Measurements from ENCODE around the gene PRSS36. TPM values are rescaled to one million over a fixed set of nuclear protein-coding genes. Genes with fewer than 3 reads are reported as not detected.

The PRSS36 gene
- total RNA-seq, 1 donor from 2014 or later, result 0.07 TPM

DNA sequence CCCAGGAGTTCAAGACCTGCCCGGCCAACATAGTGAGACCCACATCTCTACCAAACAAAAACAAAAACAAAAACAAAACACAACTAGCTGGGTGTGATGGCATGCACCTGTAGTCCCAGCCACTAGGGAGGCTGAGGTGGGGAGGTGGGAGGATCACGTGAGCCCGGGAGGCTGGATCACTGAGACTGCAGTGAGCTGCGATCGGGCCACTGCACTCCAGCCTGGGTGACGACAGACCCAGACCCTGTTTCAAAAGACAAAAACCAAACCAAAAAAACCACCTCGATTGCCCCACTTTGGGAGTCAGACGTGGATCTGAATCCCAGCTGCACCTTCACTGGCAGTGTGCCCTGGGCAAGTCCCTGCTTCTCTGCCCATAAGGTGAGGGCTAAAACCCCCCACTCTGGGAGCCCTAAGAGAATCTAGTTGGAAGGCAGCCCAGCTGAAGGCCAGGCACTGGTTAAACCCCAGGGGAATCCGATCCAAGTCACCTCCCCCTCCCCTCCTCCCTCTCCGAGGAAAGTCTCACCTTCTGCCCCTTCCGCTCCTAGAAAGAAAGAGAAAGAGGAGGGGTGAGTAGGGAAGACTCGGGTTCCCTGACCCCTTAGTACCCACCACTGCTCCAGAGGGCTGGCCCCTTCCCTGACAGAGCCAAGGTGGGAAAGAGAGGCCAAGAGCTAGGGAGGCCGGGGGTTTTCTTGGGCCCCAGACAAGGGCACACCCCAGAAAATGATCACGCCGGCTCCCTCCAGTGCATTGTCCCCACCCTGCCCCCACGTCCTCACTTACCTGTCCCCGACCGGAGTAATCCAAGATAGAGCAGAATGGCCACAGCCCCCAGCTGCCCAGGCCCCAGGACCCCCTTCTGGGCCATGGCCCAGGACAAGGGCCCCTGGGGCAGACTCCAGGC, 15.0 kb downstream of the PRSS36 start:
- Mint-ChIP-seq H3K4me3 (ENCODE audit: low read depth) (no peak overlapping the region), H3K4me1 (ENCODE audit: low read depth) (no peaks in the 10 kb centered on the region), H3K27me3 (ENCODE audit: low read depth) (no peaks in the 10 kb centered on the region), H3K36me3 (ENCODE audit: low read depth) (peaks cover 7% of the 10 kb centered on the region), H3K9me3 (no peaks in the 10 kb centered on the region), H3K27ac (no peak overlapping the region)
- DNase-seq (ENCODE audit: low spot score), result no peak
- intact Hi-C loops (cut with micrococcal nuclease), result no loop called here

DNA sequence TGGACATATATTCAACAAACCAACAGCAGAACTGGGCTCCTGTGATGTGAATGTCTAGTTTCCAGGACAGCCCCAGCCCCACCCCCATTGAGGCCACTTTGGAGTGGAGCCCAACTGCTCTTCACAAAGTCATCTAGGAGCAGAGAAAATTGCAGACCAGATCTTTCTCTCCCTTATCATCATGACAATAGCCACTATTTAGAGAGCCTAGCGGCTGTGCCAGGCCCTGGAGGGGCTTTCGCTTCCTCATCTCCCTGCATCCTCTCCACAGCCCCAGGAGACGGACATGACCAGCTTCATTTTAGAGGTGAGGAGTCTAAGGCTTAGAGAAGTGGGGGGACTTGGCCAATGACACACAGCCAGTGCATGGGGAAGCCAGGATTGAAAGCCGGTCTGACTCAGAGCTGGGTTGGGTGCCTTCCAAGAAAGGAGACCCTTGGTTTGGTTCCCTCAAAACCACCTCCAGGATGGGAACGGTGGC, 15.7 kb downstream of the PRSS36 start:
- Mint-ChIP-seq H3K9me3 (no peaks in the 10 kb centered on the region), H3K27me3 (ENCODE audit: low read depth) (no peaks in the 10 kb centered on the region), H3K36me3 (ENCODE audit: low read depth) (peaks cover 7% of the 10 kb centered on the region), H3K4me3 (ENCODE audit: low read depth) (no peak overlapping the region), H3K27ac (no peak overlapping the region), H3K4me1 (ENCODE audit: low read depth) (no peaks in the 10 kb centered on the region)
- intact Hi-C loops (cut with micrococcal nuclease), result no loop called here
- no peak for DNase-seq (ENCODE audit: low spot score)

GRCh38 chr16:31133046-31133501, 16.8 kb downstream of the PRSS36 start:
- Mint-ChIP-seq H3K36me3 (ENCODE audit: low read depth) (peaks cover 7% of the 10 kb centered on the region), H3K4me3 (ENCODE audit: low read depth) (no peak overlapping the region), H3K9me3 (no peaks in the 10 kb centered on the region), H3K4me1 (ENCODE audit: low read depth) (no peaks in the 10 kb centered on the region), H3K27me3 (ENCODE audit: low read depth) (no peaks in the 10 kb centered on the region), H3K27ac (no peak overlapping the region)
- intact Hi-C loops (cut with micrococcal nuclease), result no loop called here
- no peak for DNase-seq (ENCODE audit: low spot score)

GRCh38 chr16:31132303-31132979, 17.4 kb downstream of the PRSS36 start:
- no peak overlapping the region for H3K4me3 Mint-ChIP-seq (ENCODE audit: low read depth)
- H3K9me3 Mint-ChIP-seq, result no peaks in the 10 kb centered on the region
- no peak overlapping the region for H3K27ac Mint-ChIP-seq
- no peak for DNase-seq (ENCODE audit: low spot score)
- H3K4me1 Mint-ChIP-seq (ENCODE audit: low read depth), result no peaks in the 10 kb centered on the region
- intact Hi-C loops (cut with micrococcal nuclease), result no loop called here
- H3K27me3 Mint-ChIP-seq (ENCODE audit: low read depth), result no peaks in the 10 kb centered on the region
- H3K36me3 Mint-ChIP-seq (ENCODE audit: low read depth), result peaks cover 12% of the 10 kb centered on the region

DNA sequence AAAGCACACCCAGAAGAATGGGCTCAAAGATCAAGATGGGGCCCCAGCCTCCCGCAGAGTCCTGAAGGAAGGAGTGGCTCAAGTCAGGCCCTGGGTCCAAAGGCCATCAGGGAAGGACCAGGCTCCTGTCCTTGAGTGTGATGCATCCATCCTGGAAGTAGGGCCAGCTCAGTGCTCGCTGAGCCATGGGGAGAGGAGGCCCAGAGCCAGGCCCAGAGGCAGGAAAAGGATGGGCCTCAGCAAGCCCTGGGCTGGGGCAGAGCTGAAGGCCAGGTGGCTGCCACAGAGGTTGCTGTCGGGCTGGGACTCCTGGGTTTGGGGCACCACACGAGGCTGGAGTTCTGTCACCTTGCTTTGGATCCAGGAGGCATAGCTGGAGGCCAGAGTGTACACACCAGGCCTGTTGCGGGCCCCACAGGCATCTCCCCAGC, 18.0 kb downstream of the PRSS36 start:
- Mint-ChIP-seq H3K36me3 (ENCODE audit: low read depth) (peaks cover 14% of the 10 kb centered on the region), H3K27ac (no peak overlapping the region), H3K27me3 (ENCODE audit: low read depth) (no peaks in the 10 kb centered on the region), H3K4me3 (ENCODE audit: low read depth) (no peak overlapping the region), H3K9me3 (no peaks in the 10 kb centered on the region), H3K4me1 (ENCODE audit: low read depth) (no peaks in the 10 kb centered on the region)
- intact Hi-C loops (cut with micrococcal nuclease), result no loop called here
- no peak for DNase-seq (ENCODE audit: low spot score)

- Mint-ChIP-seq H3K27me3 (ENCODE audit: low read depth) (no peaks in the 10 kb centered on the region), H3K4me1 (ENCODE audit: low read depth) (no peaks in the 10 kb centered on the region), H3K4me3 (ENCODE audit: low read depth) (no peak overlapping the region), H3K27ac (no peak overlapping the region), H3K36me3 (ENCODE audit: low read depth) (peaks cover 16% of the 10 kb centered on the region), H3K9me3 (no peaks in the 10 kb centered on the region)
- no peak for DNase-seq (ENCODE audit: low spot score)
- intact Hi-C loops (cut with micrococcal nuclease), result no loop called here
Observed at GRCh38 chr16:31131416-31131815, 18.4 kb downstream of the PRSS36 start.

DNA sequence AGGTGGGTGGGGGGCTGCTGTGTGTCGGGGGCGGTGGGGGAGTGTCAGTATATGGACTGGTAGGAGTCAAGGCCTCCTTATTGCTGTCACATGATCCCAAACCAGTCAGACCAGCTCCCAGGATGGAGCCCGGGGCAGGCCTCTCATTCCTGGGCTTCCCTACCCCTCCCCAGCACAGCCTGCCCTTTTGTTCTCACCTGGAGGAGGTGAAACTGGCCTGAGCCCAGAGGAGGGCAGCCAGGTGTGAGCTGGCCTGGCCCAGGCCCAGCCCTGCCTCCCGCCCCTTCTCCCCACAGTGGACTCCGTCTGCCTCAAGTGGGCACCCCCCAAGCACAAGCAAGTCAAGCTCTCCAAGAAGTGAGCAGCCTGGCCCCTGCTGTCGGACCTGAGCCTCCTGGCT, 19.0 kb downstream of the PRSS36 start:
- intact Hi-C loops (cut with micrococcal nuclease), result no loop called here
- Mint-ChIP-seq H3K27me3 (ENCODE audit: low read depth) (no peaks in the 10 kb centered on the region), H3K4me1 (ENCODE audit: low read depth) (no peaks in the 10 kb centered on the region), H3K4me3 (ENCODE audit: low read depth) (no peak overlapping the region), H3K36me3 (ENCODE audit: low read depth) (peaks cover 21% of the 10 kb centered on the region), H3K27ac (no peak overlapping the region), H3K9me3 (no peaks in the 10 kb centered on the region)
- DNase-seq (ENCODE audit: low spot score), result no peak

- H3K36me3 Mint-ChIP-seq (ENCODE audit: low read depth), result peaks cover 23% of the 10 kb centered on the region
- no peak overlapping the region for H3K4me3 Mint-ChIP-seq (ENCODE audit: low read depth)
- no peaks in the 10 kb centered on the region for H3K9me3 Mint-ChIP-seq
- no peak for DNase-seq (ENCODE audit: low spot score)
- intact Hi-C loops (cut with micrococcal nuclease), result no loop called here
- no peak overlapping the region for H3K27ac Mint-ChIP-seq
- H3K4me1 Mint-ChIP-seq (ENCODE audit: low read depth), result no peaks in the 10 kb centered on the region
- H3K27me3 Mint-ChIP-seq (ENCODE audit: low read depth), result no peaks in the 10 kb centered on the region
Observed at GRCh38 chr16:31130336-31130891, 19.5 kb downstream of the PRSS36 start.

DNA sequence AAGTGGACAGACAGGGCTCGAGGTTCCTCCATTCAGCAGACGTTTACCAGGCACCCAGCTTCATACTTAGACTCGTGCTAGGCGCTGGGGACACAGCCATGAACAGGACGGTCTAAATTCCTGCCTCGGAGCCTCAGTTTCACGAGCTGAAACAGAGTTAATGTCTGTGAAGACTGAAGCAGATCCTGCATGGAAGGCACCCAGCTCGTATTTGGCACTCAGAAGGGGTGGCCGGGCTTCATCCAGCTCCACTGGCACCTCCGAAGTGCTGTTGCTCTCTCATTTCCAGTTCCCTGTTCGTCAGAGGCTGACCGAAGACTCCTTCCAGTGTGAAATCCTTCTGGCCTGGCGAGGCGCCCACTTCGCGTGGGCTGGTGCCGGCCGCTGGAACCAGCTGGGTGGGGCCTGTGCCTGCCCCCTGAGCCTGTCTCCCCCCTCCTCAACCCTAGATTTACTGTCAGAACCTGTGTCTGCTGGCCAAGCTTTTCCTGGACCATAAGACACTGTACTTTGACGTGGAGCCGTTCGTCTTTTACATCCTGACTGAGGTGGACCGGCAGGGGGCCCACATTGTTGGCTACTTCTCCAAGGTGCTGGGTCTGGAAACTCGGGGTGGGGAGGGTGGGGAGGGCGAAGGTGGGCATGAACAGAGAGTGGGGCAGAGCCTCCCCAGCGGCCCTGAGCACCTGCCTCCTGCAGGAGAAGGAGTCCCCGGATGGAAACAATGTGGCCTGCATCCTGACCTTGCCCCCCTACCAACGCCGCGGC, 20.1 kb downstream of the PRSS36 start:
- peaks cover 23% of the 10 kb centered on the region for H3K36me3 Mint-ChIP-seq (ENCODE audit: low read depth)
- H3K9me3 Mint-ChIP-seq, result no peaks in the 10 kb centered on the region
- no peak for DNase-seq (ENCODE audit: low spot score)
- H3K4me1 Mint-ChIP-seq (ENCODE audit: low read depth), result no peaks in the 10 kb centered on the region
- no peaks in the 10 kb centered on the region for H3K27me3 Mint-ChIP-seq (ENCODE audit: low read depth)
- peak overlapping the region; percentile 7 for H3K27ac Mint-ChIP-seq
- intact Hi-C loops (cut with micrococcal nuclease), result no loop called here
- H3K4me3 Mint-ChIP-seq (ENCODE audit: low read depth), result no peak overlapping the region

DNA sequence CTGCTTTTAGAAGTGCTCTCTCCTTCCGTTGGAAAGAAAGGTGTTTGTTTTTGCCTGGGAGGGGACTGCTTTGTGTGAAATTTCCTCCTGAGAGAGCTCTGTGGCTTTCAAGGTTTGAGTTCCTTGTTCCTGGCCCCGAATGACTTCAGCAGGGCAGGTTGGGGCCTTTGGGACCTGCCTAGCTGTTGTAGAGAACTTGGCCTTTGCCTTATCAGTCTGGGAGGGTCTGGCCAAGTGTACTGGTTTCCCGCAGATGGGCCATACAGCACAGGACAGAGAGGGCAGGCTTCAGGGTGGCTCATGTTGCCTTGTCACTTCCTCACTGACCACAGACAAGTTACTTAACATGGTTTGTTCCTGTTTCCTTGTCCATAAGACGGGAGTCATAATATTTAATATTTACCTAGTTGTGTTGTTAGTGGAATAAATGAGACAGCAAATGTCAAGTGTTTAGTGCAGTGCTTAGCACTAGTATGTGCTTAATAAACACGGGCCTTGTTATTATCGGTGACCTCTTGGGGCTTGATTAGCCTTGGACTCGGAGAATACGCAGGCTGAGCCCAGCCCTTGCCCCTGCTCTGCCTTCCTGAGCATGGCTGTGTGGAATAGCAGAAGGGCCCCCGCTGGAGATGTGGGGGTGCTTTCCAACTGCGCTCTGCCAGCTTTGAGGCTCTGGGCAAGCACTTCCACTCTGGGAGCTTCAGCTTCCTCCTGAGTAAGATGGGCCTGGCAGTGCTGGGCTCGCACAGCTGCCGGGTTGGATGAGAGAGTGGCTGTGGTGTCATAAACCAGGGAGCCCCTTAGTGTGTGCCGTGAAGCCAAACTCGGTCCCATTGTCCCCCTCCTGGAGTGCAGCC, 20.9 kb downstream of the PRSS36 start:
- H3K4me1 Mint-ChIP-seq (ENCODE audit: low read depth), result no peaks in the 10 kb centered on the region
- no peak for DNase-seq (ENCODE audit: low spot score)
- no peaks in the 10 kb centered on the region for H3K9me3 Mint-ChIP-seq
- H3K36me3 Mint-ChIP-seq (ENCODE audit: low read depth), result peaks cover 23% of the 10 kb centered on the region
- no peak overlapping the region for H3K27ac Mint-ChIP-seq
- intact Hi-C loops (cut with micrococcal nuclease), result no loop called here
- H3K27me3 Mint-ChIP-seq (ENCODE audit: low read depth), result no peaks in the 10 kb centered on the region
- no peak overlapping the region for H3K4me3 Mint-ChIP-seq (ENCODE audit: low read depth)

DNA sequence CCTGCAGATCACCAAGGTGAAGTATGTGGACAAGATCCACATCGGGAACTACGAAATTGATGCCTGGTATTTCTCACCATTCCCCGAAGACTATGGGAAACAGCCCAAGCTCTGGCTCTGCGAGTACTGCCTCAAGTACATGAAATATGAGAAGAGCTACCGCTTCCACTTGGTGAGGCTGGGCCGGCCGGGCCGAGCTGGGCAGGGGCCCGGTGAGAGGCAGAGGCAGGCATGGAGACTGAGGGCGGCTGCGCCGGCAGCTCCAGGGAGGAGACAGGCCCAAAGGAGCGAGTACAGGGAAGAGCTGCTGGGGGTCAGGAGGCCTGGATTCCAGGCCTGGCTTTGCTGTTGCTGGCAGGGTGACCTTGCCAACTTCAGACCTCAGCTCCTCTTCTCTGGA, 22.7 kb downstream of the PRSS36 start:
- no peak overlapping the region for H3K27ac Mint-ChIP-seq
- H3K4me1 Mint-ChIP-seq (ENCODE audit: low read depth), result no peaks in the 10 kb centered on the region
- H3K4me3 Mint-ChIP-seq (ENCODE audit: low read depth), result no peak overlapping the region
- intact Hi-C loops (cut with micrococcal nuclease), result no loop called here
- no peaks in the 10 kb centered on the region for H3K27me3 Mint-ChIP-seq (ENCODE audit: low read depth)
- peaks cover 24% of the 10 kb centered on the region for H3K36me3 Mint-ChIP-seq (ENCODE audit: low read depth)
- no peak for DNase-seq (ENCODE audit: low spot score)
- no peaks in the 10 kb centered on the region for H3K9me3 Mint-ChIP-seq

DNA sequence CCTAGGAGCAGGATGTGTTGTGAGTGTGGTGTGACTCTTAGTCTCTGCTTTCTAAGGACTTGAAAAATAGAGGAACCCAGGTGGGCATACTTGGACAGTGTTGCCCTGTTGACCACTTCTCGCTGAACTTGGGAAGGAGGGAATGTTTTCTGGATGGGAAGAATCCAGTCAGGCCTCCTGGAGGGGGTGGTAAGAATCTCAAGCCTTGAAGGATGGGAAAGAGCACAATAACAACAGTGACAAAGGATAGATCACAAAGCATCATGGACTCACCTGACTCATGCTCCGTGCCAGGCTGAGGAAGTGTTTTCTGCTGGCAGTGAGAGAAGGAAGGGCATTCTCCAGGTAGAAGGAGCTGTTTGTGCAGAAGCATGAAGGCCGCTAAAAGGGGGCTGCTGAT, 24.0 kb downstream of the PRSS36 start:
- Mint-ChIP-seq H3K4me3 (ENCODE audit: low read depth) (no peak overlapping the region), H3K36me3 (ENCODE audit: low read depth) (peaks cover 32% of the 10 kb centered on the region), H3K9me3 (no peaks in the 10 kb centered on the region), H3K4me1 (ENCODE audit: low read depth) (no peaks in the 10 kb centered on the region), H3K27me3 (ENCODE audit: low read depth) (no peaks in the 10 kb centered on the region), H3K27ac (no peak overlapping the region)
- no peak for DNase-seq (ENCODE audit: low spot score)
- intact Hi-C loops (cut with micrococcal nuclease), result no loop called here

Data from activated T-helper 2 cell treated with anti-CD3 and anti-CD28 coated beads, Interferon-gamma antibody, Interleukin-2, Interleukin-4, amounts not matched to agents 10 μg/mL and 5 μg/mL and 100 μg/mL, durations not matched to agents 14 hours and 24 hours and 36 hours (primary cell).